GM18498 (cell line): Measurements from ENCODE around the gene LGR5.

Source experiments
- ATAC-seq: cut with Tn5 transposase; IDR thresholded peaks from one replicate; pipeline ENCODE4 v1.9.1; 2021; ENCODE audit warnings: mild to moderate bottlenecking, moderate library complexity; ENCODE audit not compliant: unreplicated experiment

The LGR5 gene

GRCh38 chr12:71439613-71440344 lies at the start of gene LGR5:
LGR5 (plus strand) TSS chr12:71439798; CDS start chr12:71440081, 283 bp downstream.
- peak; percentile 49 for ATAC-seq

GRCh38 chr12:71392521-71393145 lies 47.0 kb upstream of the LGR5 start:
- ATAC-seq = peak; percentile 97

- ATAC-seq = no peak
Measured at GRCh38 chr12:71393625-71394024, 46.0 kb upstream of the LGR5 start.

- ATAC-seq = no peak
Measured at GRCh38 chr12:71397433-71397954, 42.1 kb upstream of the LGR5 start.

GRCh38 chr12:71399197-71399596 lies 40.4 kb upstream of the LGR5 start:
- no peak for ATAC-seq

GRCh38 chr12:71400481-71400880 lies 39.1 kb upstream of the LGR5 start:
- no peak for ATAC-seq

GRCh38 chr12:71405884-71406283 lies 33.7 kb upstream of the LGR5 start:
- no peak for ATAC-seq

- no peak for ATAC-seq
Measured at GRCh38 chr12:71407732-71408131, 31.9 kb upstream of the LGR5 start.

GRCh38 chr12:71410844-71411243 lies 28.8 kb upstream of the LGR5 start:
- no peak for ATAC-seq

- ATAC-seq = no peak
Measured at GRCh38 chr12:71411635-71412034, 28.0 kb upstream of the LGR5 start.

GRCh38 chr12:71415336-71416231 lies 24.0 kb upstream of the LGR5 start:
- peak; percentile 85 for ATAC-seq

GRCh38 chr12:71417181-71417580 lies 22.4 kb upstream of the LGR5 start:
- no peak for ATAC-seq

- no peak for ATAC-seq
Measured at GRCh38 chr12:71420775-71421406, 18.7 kb upstream of the LGR5 start.

- no peak for ATAC-seq
Measured at GRCh38 chr12:71425568-71426299, 13.9 kb upstream of the LGR5 start.

- no peak for ATAC-seq
Measured at GRCh38 chr12:71426300-71427047, 13.1 kb upstream of the LGR5 start.

- ATAC-seq = no peak
Measured at GRCh38 chr12:71430756-71431155, 8.8 kb upstream of the LGR5 start.

GRCh38 chr12:71431991-71432390 lies 7.6 kb upstream of the LGR5 start:
- no peak for ATAC-seq

- ATAC-seq = no peak
Measured at GRCh38 chr12:71432936-71433335, 6.7 kb upstream of the LGR5 start.

GRCh38 chr12:71436696-71437095 lies 2.9 kb upstream of the LGR5 start:
- no peak for ATAC-seq
